ENCODE measurements around the gene GPC5.

DNA sequence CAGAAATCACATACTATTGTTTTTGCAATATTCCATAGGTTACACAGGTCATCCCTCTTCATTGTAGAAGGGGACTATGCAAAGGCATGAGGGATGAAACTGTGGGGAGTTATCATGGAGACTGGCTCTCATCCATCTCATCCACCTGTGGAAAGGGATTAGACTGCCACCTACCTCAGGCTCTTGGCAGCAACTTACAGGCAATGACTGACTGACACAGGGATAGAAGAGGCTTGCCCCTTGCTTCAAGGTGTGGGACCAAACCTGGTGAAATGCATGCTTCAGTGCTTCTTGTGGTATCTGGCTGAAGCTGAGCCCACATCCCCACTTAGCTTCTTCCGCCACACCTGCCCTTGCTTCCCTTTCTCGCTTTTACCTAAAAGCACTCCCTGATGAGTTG is 341.3 kb downstream of the GPC5 start:
- TF ChIP-seq, protein P1, sequence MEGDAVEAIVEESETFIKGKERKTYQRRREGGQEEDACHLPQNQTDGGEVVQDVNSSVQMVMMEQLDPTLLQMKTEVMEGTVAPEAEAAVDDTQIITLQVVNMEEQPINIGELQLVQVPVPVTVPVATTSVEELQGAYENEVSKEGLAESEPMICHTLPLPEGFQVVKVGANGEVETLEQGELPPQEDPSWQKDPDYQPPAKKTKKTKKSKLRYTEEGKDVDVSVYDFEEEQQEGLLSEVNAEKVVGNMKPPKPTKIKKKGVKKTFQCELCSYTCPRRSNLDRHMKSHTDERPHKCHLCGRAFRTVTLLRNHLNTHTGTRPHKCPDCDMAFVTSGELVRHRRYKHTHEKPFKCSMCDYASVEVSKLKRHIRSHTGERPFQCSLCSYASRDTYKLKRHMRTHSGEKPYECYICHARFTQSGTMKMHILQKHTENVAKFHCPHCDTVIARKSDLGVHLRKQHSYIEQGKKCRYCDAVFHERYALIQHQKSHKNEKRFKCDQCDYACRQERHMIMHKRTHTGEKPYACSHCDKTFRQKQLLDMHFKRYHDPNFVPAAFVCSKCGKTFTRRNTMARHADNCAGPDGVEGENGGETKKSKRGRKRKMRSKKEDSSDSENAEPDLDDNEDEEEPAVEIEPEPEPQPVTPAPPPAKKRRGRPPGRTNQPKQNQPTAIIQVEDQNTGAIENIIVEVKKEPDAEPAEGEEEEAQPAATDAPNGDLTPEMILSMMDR (IDR thresholded peaks at IDR 0.05 in 4 of 5, conservative IDR thresholded peaks at IDR 0.05 in 1 of 5), result no peak
- TF ChIP-seq POLR2A (IDR thresholded peaks at IDR 0.05), result no peak

Data from gastrocnemius medialis (tissue), 4 donors.